Breast epithelium (tissue), 3 donors: Measurements from ENCODE around the gene ATP5ME.

Experiments used
- POLR2A ChIP-seq: fragments of 450-650 bp; IDR thresholded peaks from one replicate; pipeline ENCODE4 v1.6.1; 2016; ENCODE audit warnings: antibody characterized with exemption, mild to moderate bottlenecking, moderate library complexity
- POLR2AphosphoS5 ChIP-seq, 3 donors: sonication (generic); formaldehyde crosslinking; IDR thresholded peaks; one replicate each; pipeline ENCODE4 v1.6.1; 2017; ENCODE audit warnings: antibody characterized with exemption in 3 of 3
- TF ChIP-seq, protein P1 (sequence below), 3 donors: fragments of 450-650 bp; IDR thresholded peaks; one replicate each; pipeline ENCODE4 v1.5.1; 2016 to 2017; ENCODE audit warnings: antibody characterized with exemption in 3 of 3, mild to moderate bottlenecking in 3 of 3, moderate library complexity in 3 of 3

GRCh38 chr4:683247-683897, 9.3 kb upstream of the ATP5ME start:
- TF ChIP-seq, protein P1, sequence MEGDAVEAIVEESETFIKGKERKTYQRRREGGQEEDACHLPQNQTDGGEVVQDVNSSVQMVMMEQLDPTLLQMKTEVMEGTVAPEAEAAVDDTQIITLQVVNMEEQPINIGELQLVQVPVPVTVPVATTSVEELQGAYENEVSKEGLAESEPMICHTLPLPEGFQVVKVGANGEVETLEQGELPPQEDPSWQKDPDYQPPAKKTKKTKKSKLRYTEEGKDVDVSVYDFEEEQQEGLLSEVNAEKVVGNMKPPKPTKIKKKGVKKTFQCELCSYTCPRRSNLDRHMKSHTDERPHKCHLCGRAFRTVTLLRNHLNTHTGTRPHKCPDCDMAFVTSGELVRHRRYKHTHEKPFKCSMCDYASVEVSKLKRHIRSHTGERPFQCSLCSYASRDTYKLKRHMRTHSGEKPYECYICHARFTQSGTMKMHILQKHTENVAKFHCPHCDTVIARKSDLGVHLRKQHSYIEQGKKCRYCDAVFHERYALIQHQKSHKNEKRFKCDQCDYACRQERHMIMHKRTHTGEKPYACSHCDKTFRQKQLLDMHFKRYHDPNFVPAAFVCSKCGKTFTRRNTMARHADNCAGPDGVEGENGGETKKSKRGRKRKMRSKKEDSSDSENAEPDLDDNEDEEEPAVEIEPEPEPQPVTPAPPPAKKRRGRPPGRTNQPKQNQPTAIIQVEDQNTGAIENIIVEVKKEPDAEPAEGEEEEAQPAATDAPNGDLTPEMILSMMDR (IDR thresholded peaks at IDR 0.05): no peak
- TF ChIP-seq POLR2A (no peak), POLR2AphosphoS5 (IDR thresholded peaks at IDR 0.05) (no peak)
